GM19467 (cell line): Measurements from ENCODE around the gene CD82.

Source experiments
- ATAC-seq: cut with Tn5 transposase; IDR thresholded peaks from one replicate; pipeline ENCODE4 v1.9.1; 2021; ENCODE audit warnings: mild to moderate bottlenecking, moderate library complexity; ENCODE audit not compliant: unreplicated experiment

The CD82 gene

DNA sequence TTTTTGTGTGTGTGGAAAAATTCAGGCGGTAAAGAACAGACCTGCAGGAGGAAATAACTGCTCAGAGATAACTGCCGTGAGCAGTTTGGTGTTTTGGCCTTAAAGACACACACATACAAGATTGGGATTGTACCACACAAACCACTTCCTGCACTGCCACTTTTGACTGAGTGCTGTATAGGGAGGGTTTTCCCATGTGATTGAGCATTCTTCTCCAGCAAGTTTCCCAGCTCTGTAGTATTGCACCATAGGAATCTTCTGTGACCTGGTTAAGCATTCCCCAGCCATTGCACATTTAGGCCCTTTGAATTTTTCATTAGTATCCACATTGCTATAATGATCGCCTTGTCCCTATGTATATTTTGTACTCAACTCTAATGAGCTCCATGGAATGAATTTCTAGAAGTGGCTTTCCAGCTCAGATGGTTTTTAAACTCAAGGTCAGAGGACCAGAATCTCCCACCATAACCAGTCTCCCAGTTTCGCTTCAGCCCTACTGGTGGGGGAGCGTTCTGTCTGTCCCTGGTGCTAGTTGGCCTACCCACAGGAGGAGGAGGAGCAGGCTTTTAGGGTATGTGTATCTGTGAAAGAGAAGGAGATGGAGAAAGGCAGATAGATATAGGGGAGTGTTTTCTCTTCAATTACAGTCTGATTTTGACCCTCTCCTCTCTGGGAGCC lies 9.3 kb downstream of the CD82 start:
- no peak for ATAC-seq

DNA sequence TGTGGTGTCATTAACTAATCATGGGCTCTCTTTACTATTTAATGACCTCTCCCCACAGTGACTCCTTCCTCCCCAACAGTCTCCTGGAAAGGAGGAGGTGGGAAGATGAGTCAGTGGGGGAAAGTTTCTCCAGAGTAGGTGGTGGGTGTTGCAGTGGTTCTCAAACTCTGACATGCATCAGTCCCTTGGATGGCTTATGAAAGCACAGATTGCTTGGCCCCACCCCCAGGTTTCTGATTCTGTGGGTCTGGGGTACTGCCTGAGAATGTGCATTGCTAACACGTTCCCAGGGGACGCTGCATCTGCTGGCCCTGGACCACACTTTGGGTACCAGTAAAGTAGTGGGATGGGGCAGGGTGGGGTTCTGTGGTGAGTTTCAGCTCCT lies 9.8 kb downstream of the CD82 start:
- no peak for ATAC-seq

DNA sequence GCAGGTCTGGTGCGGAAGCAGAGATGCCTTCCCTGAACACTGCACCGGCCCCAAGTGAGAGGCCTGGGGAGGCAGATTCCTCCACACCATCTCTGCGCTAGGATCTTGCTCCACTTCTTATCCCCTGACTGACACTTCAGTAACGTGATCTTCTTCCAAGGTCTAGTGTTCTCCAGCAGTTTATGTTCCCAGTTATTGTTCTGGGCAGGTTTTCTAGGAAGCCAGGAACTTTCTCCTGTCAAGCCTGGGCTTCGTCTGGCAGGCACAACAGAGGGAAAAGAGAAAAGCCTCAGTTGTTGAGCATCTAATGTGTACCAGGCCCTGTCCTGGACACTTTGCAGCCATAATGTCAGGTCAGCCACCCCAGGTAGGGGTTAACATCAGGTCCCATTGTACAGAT lies 10.5 kb downstream of the CD82 start:
- no peak for ATAC-seq

DNA sequence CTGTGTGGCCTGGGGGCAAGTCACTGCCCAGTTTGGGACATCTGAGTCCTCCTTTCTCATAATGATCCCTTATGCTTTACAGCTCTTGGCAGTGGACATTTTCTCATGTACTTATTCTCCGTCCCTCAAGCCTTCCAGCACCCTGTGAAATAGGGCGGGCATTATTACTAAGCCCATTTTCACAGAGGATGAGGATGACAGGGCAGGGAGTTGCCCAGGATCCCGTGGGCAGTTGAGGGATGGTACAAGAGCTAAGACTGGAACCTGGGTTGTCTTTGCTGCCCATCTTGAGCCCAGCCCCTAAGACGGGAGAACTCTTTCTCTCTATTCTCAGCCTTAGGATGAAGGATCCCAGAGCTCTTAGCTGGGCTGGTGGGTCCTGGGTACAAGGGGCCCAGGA lies 11.2 kb downstream of the CD82 start:
- ATAC-seq = no peak

DNA sequence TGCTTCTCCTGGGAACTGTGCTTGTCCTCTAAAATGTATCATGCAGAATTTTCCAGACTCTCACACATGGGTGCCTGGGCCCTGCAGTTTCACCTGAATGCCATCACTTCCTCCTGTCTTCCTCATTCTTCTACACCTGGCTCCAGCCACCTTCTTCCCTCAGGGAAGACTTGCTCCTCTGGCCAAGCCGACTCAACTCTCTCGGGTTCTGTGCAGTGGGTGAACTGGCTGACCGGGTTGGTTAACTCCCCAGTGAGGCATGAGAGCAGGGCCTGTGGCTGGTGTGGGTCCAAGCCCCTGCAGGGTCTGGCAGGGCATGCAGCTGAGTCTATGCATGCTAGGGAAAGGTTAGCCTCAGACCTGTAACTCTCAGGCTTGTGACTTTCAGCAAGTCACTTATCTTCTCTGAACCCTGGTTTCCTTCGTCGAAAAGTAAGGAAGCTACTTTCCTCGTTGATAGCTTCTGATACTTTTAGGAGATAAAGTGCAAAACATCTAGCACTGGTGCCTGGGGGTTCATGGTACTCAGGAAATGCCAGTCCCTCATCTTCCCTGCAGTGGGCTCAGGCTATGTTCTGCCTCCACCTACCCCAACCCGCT lies 11.9 kb downstream of the CD82 start:
- ATAC-seq = no peak

DNA sequence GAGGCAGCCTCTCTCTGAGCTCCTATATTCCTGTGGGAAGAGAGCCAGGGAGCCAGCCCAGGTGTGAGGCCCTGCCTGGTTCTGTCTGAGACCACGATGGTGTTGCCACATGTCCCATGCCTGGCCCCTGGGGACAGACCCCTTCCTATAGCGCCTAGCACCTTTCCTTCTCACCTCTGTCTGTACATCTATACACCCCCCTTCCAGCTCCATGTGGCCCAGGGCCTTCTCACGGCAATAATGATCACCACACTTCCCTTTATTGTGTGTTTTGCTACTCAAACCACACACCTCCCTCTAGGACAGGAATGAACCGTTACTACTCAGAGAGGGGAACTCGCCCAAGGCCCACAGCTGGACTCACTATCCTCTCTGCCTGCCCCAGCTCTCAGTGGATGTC lies 12.8 kb downstream of the CD82 start:
- no peak for ATAC-seq

DNA sequence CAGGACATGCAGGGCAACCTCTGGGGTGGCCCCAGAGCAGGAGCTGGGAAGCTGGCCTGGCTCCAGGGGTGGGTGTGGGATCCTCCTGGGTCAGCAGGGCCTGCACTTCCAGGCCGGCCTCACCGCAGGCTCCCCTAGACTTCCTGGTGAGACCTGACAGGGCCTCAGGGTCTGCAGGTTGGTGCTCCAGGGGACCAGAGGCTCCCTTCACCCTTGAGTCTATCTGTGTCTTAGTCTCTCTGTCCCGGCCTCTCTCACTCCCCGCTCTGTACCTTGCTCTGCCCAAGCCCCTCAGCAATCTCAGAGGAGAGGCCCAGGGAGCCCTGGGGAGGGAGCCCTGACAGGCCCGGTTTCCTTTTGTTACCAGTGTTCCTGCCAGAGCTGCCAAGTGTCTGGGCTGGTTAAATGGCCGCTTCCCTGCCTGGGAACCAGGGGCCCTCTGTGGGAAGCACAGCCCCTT lies 13.9 kb downstream of the CD82 start:
- ATAC-seq = no peak

DNA sequence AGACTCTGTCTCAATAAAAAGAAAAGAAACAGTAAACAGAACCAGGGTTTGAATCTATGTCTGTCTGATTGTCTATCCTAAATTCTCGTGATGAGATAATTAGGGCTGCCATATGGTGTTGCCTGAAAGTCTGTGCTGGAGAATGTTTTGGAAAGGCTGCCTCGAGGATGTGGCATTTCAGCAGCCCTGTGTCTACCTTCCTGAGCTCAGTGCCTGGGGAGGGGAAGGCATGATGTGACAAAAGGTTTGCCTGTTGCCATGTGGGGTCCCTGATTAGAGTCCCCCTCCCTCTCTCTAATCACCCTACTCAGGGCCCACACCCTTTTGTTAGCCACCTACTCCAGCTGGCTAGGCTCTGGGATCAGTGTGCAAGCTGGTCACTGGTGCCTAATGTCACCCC lies 15.2 kb downstream of the CD82 start:
- no peak for ATAC-seq

DNA sequence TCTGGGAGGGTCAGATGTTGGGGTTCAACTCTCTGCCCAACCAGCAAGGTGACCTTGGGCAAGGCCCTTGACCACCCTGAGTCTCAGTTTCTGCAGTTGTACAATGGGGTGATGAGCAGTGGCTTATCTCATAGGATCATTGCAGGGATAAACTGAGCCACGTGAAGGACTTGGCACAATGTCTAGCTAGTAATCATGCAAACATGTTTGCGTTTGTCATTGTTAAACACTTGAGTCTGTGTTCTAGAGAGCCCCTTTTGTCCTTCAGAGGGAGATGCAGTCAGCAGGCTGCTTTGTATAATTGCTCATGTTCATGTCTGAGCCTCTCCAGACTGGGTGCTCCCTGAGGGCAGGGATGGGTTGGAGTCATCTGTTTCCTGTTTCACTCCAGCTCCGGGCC lies 15.8 kb downstream of the CD82 start:
- no peak for ATAC-seq

DNA sequence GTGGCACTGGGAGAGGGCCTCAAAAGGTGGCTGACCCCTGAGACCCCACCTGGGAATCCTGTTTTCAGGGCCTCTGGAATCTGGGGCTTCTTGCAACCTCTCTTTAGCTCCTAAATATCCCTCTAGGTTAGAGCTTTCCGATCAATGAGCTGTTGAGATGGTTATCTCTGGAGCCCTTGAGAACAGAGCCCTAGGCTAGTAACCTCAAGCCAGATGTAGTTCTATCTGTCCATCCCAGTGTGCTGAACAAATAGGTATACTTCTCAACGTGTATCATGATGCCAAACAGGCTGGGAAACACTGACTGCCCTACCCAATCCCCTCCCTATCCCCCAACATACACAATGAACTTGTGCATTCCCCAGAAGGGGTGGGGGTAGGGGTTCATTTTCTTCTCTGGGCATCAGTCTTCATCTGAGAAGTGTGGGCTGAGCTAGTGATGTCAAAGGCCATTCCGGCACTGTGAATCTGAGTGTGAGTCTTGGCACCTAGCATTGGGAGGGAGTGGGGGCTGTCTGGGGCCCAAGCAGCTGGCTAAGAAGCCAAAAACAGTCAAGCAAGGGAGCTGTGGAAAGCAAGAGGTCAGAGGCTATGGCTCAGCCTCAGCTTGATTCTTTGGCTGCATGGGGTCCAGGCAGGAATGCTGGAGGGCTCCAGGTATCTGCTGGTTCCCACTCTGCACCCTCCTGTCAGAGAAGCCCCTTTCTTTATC lies 17.3 kb downstream of the CD82 start:
- no peak for ATAC-seq

DNA sequence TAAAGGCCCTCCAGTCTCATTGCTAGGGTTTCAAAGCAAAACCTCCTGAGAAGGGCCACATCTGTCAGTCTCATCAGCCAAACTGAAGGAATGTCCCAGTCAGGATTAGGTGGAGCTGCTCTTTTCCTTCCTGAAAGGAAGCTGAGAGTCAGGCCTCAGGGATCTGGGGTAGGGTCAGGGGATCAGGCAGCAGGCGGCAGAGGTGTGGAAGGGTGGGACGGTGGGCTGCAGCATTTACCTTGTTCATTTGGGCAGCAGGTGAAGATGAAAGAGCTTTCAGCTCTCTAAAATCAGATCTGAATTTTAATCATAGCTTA lies 17.8 kb downstream of the CD82 start:
- ATAC-seq = no peak

DNA sequence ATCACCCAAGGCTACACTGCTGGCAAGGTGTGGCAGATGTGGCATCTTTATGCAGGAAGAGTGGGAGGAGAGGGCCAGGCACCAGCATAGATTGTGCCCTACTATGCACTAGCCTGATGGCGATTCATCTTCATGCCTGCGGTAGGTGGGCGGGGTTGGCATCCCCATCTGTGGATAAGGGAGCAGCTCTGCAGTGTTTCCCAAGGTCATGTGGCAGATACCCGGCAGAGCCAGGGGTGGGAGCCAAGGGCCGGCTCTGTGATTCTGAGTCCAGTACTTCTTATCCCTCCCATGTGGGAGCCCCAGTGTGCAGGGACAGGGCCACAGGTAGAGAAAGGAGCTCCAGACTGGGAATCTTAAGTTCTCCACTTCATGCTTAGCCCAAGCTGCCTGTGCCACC lies 20.0 kb downstream of the CD82 start:
- ATAC-seq = no peak

DNA sequence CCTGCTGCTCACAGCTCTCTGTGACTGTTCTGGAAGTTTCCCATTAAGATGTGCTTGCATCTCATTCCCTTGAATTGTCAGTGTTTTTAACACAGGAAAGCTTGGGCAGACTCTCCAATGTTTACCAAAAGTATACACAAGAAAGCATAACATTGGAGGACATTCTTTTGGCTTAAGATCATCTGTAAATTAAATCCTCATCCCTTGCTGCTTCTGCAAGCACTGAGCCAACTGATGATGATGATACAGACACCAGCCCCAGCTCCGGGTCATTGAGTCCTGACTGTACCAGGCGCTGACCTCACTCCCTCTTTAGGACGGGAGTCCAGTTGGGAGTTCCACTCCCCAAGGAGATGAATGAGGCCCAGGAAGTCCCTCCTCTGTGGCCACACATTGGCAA lies 23.8 kb downstream of the CD82 start:
- no peak for ATAC-seq

DNA sequence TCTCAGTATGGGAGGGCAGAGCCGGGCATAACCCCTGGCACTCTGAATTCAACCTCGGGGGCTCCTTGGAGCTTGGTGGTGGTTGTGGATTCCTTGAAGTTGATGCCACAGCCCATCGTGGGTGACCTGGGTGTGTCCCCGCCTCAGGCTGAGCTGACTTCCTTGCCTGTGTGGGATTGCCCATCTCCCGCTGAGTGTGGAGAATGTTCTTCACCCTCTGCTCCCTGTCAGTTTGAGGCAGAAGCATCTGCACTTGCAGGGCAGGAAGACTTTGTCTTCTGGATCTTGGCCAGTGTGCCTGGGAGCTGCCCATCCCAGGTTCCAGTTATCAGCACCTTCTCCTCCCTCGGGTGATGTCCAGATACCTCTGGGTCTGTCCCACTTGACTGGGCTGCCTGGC lies 25.3 kb downstream of the CD82 start:
- no peak for ATAC-seq

DNA sequence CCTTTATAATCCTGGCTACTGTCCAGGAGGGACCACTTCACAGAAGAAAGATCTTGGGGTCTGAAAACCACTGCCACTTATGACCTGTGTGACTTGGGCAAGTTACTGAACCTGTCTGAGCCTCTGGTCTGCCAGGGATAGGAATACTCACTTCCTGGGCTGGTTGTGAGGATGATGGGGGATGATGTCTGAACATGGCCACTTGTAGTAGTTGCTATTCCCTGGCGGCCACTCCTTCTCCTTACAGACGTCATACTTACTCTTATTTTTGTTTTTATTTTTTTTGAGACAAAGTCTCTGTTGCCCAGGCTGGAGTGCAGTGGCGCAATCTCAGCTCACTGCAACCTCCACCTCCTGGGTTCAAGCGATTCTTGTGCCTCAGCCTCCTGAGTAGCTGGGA lies 26.1 kb downstream of the CD82 start:
- ATAC-seq = no peak

DNA sequence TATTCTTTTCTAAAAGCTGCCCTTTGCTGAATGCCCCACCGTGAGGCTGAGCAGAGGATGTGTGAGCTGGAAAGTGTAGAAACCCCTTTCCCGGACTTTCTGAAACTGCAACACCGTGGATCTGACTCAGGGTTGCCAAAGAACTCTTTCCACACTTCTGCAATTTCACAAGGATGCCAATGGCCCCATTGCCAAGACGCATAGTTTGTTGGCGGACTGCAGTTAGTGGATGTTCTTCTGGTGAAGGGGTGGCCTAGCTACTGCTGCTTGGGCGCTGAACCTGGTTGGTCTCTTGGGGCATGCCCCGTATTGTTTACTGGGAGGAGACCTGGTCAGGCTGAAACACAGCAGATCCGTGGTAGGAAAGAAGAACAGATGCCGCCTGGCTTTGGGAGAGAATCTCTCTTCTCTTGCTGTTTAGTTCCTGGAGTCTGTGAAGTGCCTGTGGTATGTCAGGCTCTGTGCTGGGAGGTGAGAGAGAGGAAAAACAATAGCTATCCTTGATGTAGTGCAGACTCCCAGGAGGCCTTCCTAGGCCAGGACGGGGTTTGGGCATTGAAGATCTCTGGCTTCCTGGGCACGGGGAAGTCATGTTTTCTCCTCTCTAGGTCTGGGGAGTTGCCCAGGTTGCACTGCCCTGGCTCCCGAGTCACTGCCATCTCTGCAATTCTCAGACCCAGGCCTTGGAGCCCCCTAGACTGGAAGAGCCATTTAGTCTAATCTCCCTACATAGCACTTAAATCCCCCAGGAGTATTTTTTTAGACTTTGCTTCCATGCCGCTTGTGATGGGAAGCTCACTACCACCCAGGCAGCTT lies 26.9 kb downstream of the CD82 start:
- ATAC-seq = no peak

DNA sequence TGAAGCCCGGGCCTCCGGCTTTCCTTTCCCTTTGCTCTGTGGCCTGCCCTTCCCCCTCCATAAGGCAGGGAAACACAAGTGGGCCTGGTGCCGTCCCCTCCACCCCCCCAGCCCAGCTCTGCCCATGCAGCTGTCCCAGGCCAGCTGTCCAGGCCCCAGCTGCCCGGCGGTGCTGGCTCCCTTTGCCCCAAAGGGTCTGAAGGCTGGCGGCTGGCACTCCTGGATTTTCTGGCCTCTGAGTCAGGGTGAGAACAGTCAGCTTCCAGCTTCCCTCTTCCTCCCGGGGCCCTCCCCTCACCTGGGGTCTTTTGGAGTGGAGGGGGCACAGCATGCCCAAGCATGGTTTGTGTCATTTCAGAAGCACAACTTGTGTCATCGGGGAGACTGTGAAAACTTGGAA lies 27.8 kb downstream of the CD82 start:
- ATAC-seq = no peak

DNA sequence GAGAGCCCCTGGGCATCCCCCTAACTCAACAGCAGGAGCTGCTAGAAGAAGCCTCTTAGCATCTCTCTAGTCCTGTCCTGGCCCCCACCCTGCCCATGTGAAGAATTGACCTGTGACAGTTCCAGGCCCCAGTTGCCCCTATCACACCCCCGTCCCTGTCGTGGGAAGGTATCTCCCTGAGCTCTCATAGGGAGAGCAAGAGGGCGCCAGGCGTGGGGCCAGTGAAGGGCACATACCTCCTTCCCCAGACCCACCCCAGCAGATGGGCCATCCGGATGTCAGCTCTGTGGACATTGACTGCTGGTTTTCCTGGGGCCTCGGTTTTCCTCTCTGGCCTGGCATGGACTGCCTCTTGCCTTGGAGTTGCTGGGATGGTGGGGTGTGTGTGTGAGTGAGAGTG lies 29.5 kb downstream of the CD82 start:
- ATAC-seq = no peak

DNA sequence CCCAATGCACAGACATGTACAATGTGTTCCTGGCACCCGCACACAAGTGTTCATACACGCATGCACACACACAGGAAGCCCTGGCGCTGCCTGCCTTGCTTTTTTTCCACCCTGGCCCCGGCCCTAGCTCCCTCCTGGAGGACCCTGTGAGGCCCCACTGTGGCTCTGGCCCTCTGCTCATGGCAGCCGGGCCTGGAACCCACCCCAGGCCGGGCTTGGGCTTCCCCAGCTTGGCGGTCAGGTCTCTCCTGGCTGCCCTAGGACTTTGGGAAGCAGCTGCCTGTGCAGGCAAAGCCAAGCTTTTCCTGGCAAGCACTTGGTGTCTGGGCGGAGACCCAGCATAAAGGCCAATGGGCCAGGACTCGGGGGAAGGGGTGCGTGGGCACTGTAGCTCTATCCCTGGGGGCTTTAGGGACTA lies 30.5 kb downstream of the CD82 start:
- no peak for ATAC-seq

DNA sequence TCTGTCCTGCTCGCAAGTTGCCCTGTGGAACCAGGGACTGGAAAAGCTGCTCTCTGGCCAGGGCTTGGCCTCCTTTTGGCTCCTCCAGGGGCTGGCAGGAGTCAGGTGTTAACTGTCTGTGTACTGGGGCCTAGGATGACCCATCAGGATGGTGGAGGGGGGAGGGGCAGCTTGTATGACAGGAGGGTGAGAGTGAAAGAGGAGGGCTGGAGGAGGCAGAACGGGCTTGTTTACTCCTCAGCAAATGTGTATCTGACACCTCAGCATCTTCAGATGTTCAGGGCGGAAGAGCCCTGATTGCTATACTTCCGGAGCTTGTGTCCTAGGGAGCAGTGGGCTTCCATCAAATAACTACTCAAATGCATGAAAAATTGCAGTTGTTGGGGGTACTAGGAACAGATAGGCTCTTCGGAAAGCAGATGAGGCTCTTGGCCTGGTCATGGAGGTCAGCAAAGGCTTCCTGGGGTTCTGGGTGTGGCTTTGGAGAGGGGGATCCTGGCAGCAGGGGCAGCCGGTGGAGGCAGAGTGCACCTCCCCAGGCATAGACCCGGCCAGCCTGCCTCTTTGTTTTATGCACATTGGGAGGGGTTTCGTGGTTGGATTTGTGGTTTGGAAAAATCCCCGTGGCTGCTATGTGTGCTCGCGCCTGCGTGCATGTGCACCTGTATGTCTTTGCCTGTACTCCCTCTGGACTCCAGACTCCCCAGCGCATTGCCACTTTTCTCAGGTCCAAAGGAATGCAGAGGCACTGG lies 31.2 kb downstream of the CD82 start:
- no peak for ATAC-seq
